HG03045 (cell line): Measurements from ENCODE around the gene OR10G3.
"Not testable (repeated sequence)": the region's sequence is repeated elsewhere in the genome, so short reads cannot be mapped to it uniquely, and the experiment has no call there.

Experiments
- ATAC-seq: cut with Tn5 transposase; IDR thresholded peaks from one replicate; pipeline ENCODE4 v1.9.1; 2021; ENCODE audit warnings: mild to moderate bottlenecking, moderate library complexity; ENCODE audit not compliant: unreplicated experiment

The OR10G3 gene

GRCh38 chr14:21579976-21580375, at the start of gene OR10G3:
Gene OR10G3 (minus strand): TSS chr14:21580076. CDS start chr14:21570744, 9,332 bp downstream.
- no peak for ATAC-seq

- ATAC-seq: no peak
Observed at GRCh38 chr14:21626491-21627230, 46.8 kb upstream of the OR10G3 start.

GRCh38 chr14:21617614-21618013, 37.7 kb upstream of the OR10G3 start:
- ATAC-seq: no peak

- no peak for ATAC-seq
Observed at GRCh38 chr14:21614240-21614639, 34.4 kb upstream of the OR10G3 start.

- ATAC-seq: no peak
Observed at GRCh38 chr14:21612324-21612723, 32.4 kb upstream of the OR10G3 start.

- ATAC-seq: not testable (repeated sequence)
Observed at GRCh38 chr14:21602181-21602580, 22.3 kb upstream of the OR10G3 start.

GRCh38 chr14:21589317-21589716, 9.4 kb upstream of the OR10G3 start:
- ATAC-seq: no peak

GRCh38 chr14:21575661-21576060, 4.2 kb downstream of the OR10G3 start:
- ATAC-seq: no peak

- no peak for ATAC-seq
Observed at GRCh38 chr14:21572604-21573003, 7.3 kb downstream of the OR10G3 start.

- ATAC-seq: no peak
Observed at GRCh38 chr14:21558703-21559170, 21.1 kb downstream of the OR10G3 start.

GRCh38 chr14:21557084-21557901, 22.6 kb downstream of the OR10G3 start:
- no peak for ATAC-seq

GRCh38 chr14:21556378-21557083, 23.3 kb downstream of the OR10G3 start:
- no peak for ATAC-seq

GRCh38 chr14:21553266-21553665, 26.6 kb downstream of the OR10G3 start:
- no peak for ATAC-seq

- ATAC-seq: not testable (repeated sequence)
Observed at GRCh38 chr14:21544588-21544987, 35.3 kb downstream of the OR10G3 start.

- no peak for ATAC-seq
Observed at GRCh38 chr14:21543963-21544362, 35.9 kb downstream of the OR10G3 start.

- ATAC-seq: no peak
Observed at GRCh38 chr14:21543521-21543960, 36.3 kb downstream of the OR10G3 start.

GRCh38 chr14:21541413-21542074, 38.3 kb downstream of the OR10G3 start:
- ATAC-seq: no peak

- ATAC-seq: no peak
Observed at GRCh38 chr14:21539189-21539940, 40.5 kb downstream of the OR10G3 start.

GRCh38 chr14:21537090-21537424, 42.8 kb downstream of the OR10G3 start:
- no peak for ATAC-seq

- ATAC-seq: no peak
Observed at GRCh38 chr14:21536418-21537089, 43.3 kb downstream of the OR10G3 start.
